ENCODE data around the gene ZNF813.
"Not testable (repeated sequence)": the region's sequence is repeated elsewhere in the genome, so short reads cannot be mapped to it uniquely, and the experiment has no call there.

ZNF813 gene

DNA sequence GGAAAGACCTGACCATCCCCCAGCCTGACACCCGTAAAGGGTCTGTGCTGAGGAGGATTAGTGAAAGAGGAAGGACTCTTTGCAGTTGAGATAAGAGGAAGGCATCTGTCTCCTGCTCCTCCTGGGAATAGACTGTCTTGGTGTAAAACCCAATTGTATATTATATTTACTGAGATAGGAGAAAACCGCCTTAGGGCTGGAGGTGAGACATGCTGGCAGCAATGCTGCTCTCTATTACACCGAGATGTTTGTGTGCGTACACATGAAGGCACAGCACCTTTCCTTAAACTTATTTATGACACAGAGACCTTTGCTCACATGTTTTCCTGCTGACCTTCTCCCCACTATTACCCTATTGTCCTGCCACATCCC, 30.5 kb downstream of the ZNF813 start:
- not testable (repeated sequence) for H3K23ac ChIP-seq (ENCODE audit: low read length); H3K9me3 ChIP-seq (ENCODE audit: insufficient read depth, low read depth, low read length); H2AFZ ChIP-seq (ENCODE audit: insufficient read depth, low read length, poor library complexity); H3K14ac ChIP-seq (ENCODE audit: low read length); H4K91ac ChIP-seq (ENCODE audit: low read depth, low read length); H2AK5ac ChIP-seq (ENCODE audit: low read length); H3K79me2 ChIP-seq (ENCODE audit: control insufficient read depth, insufficient read depth, low read length, poor library complexity); H3K4me2 ChIP-seq (ENCODE audit: low read length); H2BK5ac ChIP-seq (ENCODE audit: low read depth, low read length, poor library complexity); H3K18ac ChIP-seq (ENCODE audit: low read length); H3K4me1 ChIP-seq (ENCODE audit: control insufficient read depth in 1 of 2, insufficient read depth in 2 of 2, low read length in 2 of 2); H4K12ac ChIP-seq (ENCODE audit: low read depth, low read length); H4K8ac ChIP-seq (ENCODE audit: low read depth, low read length); H3K4ac ChIP-seq (ENCODE audit: low read depth, low read length); H3K36me3 ChIP-seq (ENCODE audit: control insufficient read depth in 1 of 2, insufficient read depth in 2 of 2, low read length in 2 of 2); H3K79me1 ChIP-seq (ENCODE audit: low read length); H2BK12ac ChIP-seq (ENCODE audit: low read length); H3K9ac ChIP-seq (ENCODE audit: low read length); H2BK120ac ChIP-seq (ENCODE audit: insufficient read depth, low read length, poor library complexity); H3K27me3 ChIP-seq (ENCODE audit: insufficient read depth, low read length); H3K4me3 ChIP-seq (ENCODE audit: low read depth, low read length)
- WGBS (ENCODE audit: extremely low coverage, insufficient coverage, insufficient read length), result no CpG with 5 or more reads among the region's 4 CpGs
- peak overlapping the region; percentile 17 for H3K27ac ChIP-seq (ENCODE audit: low read depth, low read length)
- peak; percentile 85 to 87 for DNase-seq

DNA sequence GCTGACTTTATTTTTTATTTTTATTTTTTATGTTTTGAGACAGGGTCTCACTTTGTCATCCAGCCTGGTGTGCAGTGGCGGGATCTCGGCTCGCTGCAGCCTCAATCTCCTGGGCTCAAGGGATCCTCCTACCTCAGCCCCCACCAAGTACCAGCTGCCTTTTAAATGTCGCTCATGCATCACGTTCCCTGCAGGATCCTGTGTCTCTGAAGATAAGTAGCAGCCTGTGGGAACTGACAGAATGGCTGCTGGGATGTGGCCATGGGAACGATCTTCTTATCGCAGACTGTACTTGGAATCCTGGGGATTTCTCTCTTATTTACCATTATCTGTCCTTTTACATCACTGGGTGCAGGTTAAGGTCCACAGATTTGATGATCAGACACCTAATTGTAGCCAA, 35.6 kb downstream of the ZNF813 start:
- H3K9me3 ChIP-seq (ENCODE audit: insufficient read depth, low read depth, low read length); H3K4me2 ChIP-seq (ENCODE audit: low read length): not testable (repeated sequence)

DNA sequence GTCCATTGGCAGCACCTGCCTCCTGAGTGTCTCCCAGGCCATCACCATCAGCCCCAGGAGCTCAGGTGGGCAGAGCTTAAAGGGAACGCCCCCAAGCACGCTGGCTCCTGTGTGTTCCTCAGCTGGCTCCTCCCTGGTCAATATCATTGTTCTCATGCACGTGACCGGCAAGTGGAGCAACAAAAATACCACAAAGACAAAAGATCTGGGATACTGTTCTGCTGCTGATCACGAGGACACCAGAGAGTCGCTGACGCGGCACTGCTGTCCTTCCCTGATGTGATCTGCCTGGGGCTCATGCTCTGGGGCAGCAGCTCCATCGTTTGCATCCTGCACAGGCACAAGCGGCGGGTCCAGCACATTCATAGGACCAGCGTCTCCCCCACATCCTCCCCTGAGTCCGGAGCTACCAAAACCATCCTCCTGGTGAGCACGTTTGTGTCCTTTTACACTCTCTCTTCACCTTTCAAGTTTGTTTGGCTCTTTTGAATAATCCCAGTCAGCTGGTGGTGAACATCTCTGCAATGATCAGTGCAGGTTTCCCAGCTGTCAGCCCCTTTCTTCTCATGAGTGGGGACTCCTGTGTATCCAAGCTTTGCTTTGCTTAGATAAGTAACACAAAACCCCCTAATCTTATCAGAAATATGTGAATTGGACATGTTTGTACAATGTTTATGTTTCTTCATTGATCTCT, 36.3 kb downstream of the ZNF813 start:
- not testable (repeated sequence) for H3K36me3 ChIP-seq (ENCODE audit: control insufficient read depth in 1 of 2, insufficient read depth in 2 of 2, low read length in 2 of 2); H4K91ac ChIP-seq (ENCODE audit: low read depth, low read length); H3K79me1 ChIP-seq (ENCODE audit: low read length); H3K27me3 ChIP-seq (ENCODE audit: insufficient read depth, low read length); H4K8ac ChIP-seq (ENCODE audit: low read depth, low read length); H3K9ac ChIP-seq (ENCODE audit: low read length); H2AFZ ChIP-seq (ENCODE audit: insufficient read depth, low read length, poor library complexity); H2BK5ac ChIP-seq (ENCODE audit: low read depth, low read length, poor library complexity); H3K27ac ChIP-seq (ENCODE audit: low read depth, low read length); H4K12ac ChIP-seq (ENCODE audit: low read depth, low read length); H3K23ac ChIP-seq (ENCODE audit: low read length); H3K9me3 ChIP-seq (ENCODE audit: insufficient read depth, low read depth, low read length); H2BK120ac ChIP-seq (ENCODE audit: insufficient read depth, low read length, poor library complexity); H3K4ac ChIP-seq (ENCODE audit: low read depth, low read length); H3K79me2 ChIP-seq (ENCODE audit: control insufficient read depth, insufficient read depth, low read length, poor library complexity); H3K14ac ChIP-seq (ENCODE audit: low read length); H2AK5ac ChIP-seq (ENCODE audit: low read length); H3K18ac ChIP-seq (ENCODE audit: low read length); H3K4me3 ChIP-seq (ENCODE audit: low read depth, low read length); H2BK12ac ChIP-seq (ENCODE audit: low read length); H3K4me1 ChIP-seq (ENCODE audit: control insufficient read depth in 1 of 2, insufficient read depth in 2 of 2, low read length in 2 of 2)
- WGBS (ENCODE audit: extremely low coverage, insufficient coverage, insufficient read length), result no CpG with 5 or more reads among the region's 14 CpGs
- peak; percentile 7 to 39 for DNase-seq
- H3K4me2 ChIP-seq (ENCODE audit: low read length), result peak overlapping the region; percentile 27

More for the DNA sequence above, 35.6 kb downstream of the ZNF813 start:
- not testable (repeated sequence) for DNase-seq; H3K79me2 ChIP-seq (ENCODE audit: control insufficient read depth, insufficient read depth, low read length, poor library complexity); H4K8ac ChIP-seq (ENCODE audit: low read depth, low read length); H3K9ac ChIP-seq (ENCODE audit: low read length); H3K36me3 ChIP-seq (ENCODE audit: control insufficient read depth in 1 of 2, insufficient read depth in 2 of 2, low read length in 2 of 2); H3K27ac ChIP-seq (ENCODE audit: low read depth, low read length); H3K18ac ChIP-seq (ENCODE audit: low read length); H3K27me3 ChIP-seq (ENCODE audit: insufficient read depth, low read length); H3K4ac ChIP-seq (ENCODE audit: low read depth, low read length); H2BK5ac ChIP-seq (ENCODE audit: low read depth, low read length, poor library complexity); H2BK120ac ChIP-seq (ENCODE audit: insufficient read depth, low read length, poor library complexity); H3K23ac ChIP-seq (ENCODE audit: low read length); H3K4me3 ChIP-seq (ENCODE audit: low read depth, low read length); H2AFZ ChIP-seq (ENCODE audit: insufficient read depth, low read length, poor library complexity); H3K4me1 ChIP-seq (ENCODE audit: control insufficient read depth in 1 of 2, insufficient read depth in 2 of 2, low read length in 2 of 2); H3K79me1 ChIP-seq (ENCODE audit: low read length); H2BK12ac ChIP-seq (ENCODE audit: low read length); H2AK5ac ChIP-seq (ENCODE audit: low read length); H4K91ac ChIP-seq (ENCODE audit: low read depth, low read length); H4K12ac ChIP-seq (ENCODE audit: low read depth, low read length); H3K14ac ChIP-seq (ENCODE audit: low read length)
- WGBS (ENCODE audit: extremely low coverage, insufficient coverage, insufficient read length), result no CpG with 5 or more reads among the region's 7 CpGs

DNA sequence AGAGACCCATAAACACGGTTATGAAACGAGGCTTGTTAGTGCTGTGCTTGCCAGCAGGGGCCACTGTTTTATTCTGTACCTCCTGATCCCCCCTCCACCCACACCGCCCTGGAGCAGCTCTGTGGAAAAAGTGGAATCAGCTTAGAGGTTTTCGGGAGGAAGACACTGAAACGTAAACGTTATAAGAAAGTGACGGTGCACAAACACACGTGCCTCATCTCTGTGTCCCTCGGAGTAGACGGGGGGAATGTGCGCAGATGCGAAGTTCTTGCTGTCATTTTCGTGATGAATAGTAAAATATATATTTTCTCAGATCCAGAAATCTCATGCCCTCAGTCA, 36.8 kb downstream of the ZNF813 start:
- H3K4me3 ChIP-seq (ENCODE audit: low read depth, low read length); H3K27me3 ChIP-seq (ENCODE audit: insufficient read depth, low read length); H3K79me1 ChIP-seq (ENCODE audit: low read length); H2BK5ac ChIP-seq (ENCODE audit: low read depth, low read length, poor library complexity); H2AFZ ChIP-seq (ENCODE audit: insufficient read depth, low read length, poor library complexity); H4K91ac ChIP-seq (ENCODE audit: low read depth, low read length); H3K18ac ChIP-seq (ENCODE audit: low read length); H3K23ac ChIP-seq (ENCODE audit: low read length); H2BK120ac ChIP-seq (ENCODE audit: insufficient read depth, low read length, poor library complexity); H3K79me2 ChIP-seq (ENCODE audit: control insufficient read depth, insufficient read depth, low read length, poor library complexity); H3K36me3 ChIP-seq (ENCODE audit: control insufficient read depth in 1 of 2, insufficient read depth in 2 of 2, low read length in 2 of 2); H3K9me3 ChIP-seq (ENCODE audit: insufficient read depth, low read depth, low read length); H4K8ac ChIP-seq (ENCODE audit: low read depth, low read length); H3K4me2 ChIP-seq (ENCODE audit: low read length); H3K27ac ChIP-seq (ENCODE audit: low read depth, low read length); H2BK12ac ChIP-seq (ENCODE audit: low read length); H3K4ac ChIP-seq (ENCODE audit: low read depth, low read length); H2AK5ac ChIP-seq (ENCODE audit: low read length); H3K14ac ChIP-seq (ENCODE audit: low read length); H3K4me1 ChIP-seq (ENCODE audit: control insufficient read depth in 1 of 2, insufficient read depth in 2 of 2, low read length in 2 of 2); H3K9ac ChIP-seq (ENCODE audit: low read length); H4K12ac ChIP-seq (ENCODE audit: low read depth, low read length): not testable (repeated sequence)
- no CpG with 5 or more reads among the region's 13 CpGs for WGBS (ENCODE audit: extremely low coverage, insufficient coverage, insufficient read length)
- peak in 1 of 2 donors; percentile 35 for DNase-seq
